ENCODE results near the gene RIMS1.

RIMS1 gene

DNA sequence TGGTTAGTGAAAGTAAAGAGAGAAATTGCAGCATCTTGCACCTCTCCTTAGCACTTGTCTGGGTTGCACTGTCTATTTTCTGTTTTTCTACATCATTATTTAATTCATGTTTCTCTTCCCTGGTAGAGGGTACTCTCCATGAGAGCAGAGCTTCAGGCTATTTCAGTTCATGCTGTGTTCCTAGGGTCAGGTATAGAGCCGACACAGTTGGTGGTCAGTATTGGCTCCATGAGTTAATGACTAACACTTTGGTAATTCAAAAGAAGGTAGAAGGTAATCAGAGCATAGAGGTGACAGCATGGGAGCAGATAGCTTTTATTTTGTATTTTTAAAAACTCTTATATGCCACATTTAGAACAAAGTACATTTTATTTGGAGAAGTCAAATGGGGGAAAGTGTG is 42.7 kb downstream of the RIMS1 start:
- Histone ChIP-seq H3K27me3 (ENCODE audit: insufficient read depth, poor library complexity, severe bottlenecking) (no peaks in the 10 kb centered on the region), H3K27ac (replicated peaks) (no peak overlapping the region), H3K4me3 (replicated peaks; ENCODE audit: insufficient read depth, low read length) (no peak overlapping the region)
- no peak for DNase-seq (ENCODE audit: low read depth in 1 of 2, low spot score in 1 of 2)
- TF ChIP-seq REST (IDR thresholded peaks at IDR 0.05; ENCODE audit: insufficient replicate concordance, low read depth) (no peak), GABPA (IDR thresholded peaks at IDR 0.05; ENCODE audit: low read depth) (no peak), SPI1 (IDR thresholded peaks at IDR 0.05; ENCODE audit: borderline replicate concordance, low read depth) (no peak), POLR2AphosphoS5 (IDR thresholded peaks at IDR 0.05; ENCODE audit: low read depth) (no peak)
- TF ChIP-seq, protein P1, sequence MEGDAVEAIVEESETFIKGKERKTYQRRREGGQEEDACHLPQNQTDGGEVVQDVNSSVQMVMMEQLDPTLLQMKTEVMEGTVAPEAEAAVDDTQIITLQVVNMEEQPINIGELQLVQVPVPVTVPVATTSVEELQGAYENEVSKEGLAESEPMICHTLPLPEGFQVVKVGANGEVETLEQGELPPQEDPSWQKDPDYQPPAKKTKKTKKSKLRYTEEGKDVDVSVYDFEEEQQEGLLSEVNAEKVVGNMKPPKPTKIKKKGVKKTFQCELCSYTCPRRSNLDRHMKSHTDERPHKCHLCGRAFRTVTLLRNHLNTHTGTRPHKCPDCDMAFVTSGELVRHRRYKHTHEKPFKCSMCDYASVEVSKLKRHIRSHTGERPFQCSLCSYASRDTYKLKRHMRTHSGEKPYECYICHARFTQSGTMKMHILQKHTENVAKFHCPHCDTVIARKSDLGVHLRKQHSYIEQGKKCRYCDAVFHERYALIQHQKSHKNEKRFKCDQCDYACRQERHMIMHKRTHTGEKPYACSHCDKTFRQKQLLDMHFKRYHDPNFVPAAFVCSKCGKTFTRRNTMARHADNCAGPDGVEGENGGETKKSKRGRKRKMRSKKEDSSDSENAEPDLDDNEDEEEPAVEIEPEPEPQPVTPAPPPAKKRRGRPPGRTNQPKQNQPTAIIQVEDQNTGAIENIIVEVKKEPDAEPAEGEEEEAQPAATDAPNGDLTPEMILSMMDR (IDR thresholded peaks at IDR 0.05; ENCODE audit: insufficient read depth, low read length) = no peak

DNA sequence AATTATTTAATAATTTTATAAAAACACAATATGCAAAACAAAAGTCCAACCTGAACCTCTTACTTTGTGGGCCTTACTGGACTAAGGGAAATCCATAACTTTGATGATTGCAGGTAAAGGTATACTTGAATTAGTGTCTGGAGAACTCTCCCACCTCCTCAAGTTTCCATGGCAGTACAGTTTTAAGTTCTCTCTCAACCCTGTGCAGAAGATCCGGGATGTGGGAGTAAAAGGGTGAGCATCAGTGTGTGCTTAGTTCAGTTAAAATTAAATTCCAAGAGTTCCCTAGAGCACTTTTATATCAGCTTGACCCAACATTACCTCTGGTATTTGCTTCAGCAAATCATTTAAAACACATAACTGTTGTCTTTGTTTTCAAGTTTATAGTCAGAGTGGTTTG is 47.5 kb downstream of the RIMS1 start:
- TF ChIP-seq, protein P1 (IDR thresholded peaks at IDR 0.05; ENCODE audit: insufficient read depth, low read length) = no peak
- TF ChIP-seq SPI1 (IDR thresholded peaks at IDR 0.05; ENCODE audit: borderline replicate concordance, low read depth) (no peak), GABPA (IDR thresholded peaks at IDR 0.05; ENCODE audit: low read depth) (no peak), POLR2AphosphoS5 (IDR thresholded peaks at IDR 0.05; ENCODE audit: low read depth) (no peak), REST (IDR thresholded peaks at IDR 0.05; ENCODE audit: insufficient replicate concordance, low read depth) (no peak)
- Histone ChIP-seq H3K27ac (replicated peaks) (no peak overlapping the region), H3K27me3 (ENCODE audit: insufficient read depth, poor library complexity, severe bottlenecking) (no peaks in the 10 kb centered on the region), H3K4me3 (replicated peaks; ENCODE audit: insufficient read depth, low read length) (no peak overlapping the region)
- no peak for DNase-seq (ENCODE audit: low read depth in 1 of 2, low spot score in 1 of 2)

DNA sequence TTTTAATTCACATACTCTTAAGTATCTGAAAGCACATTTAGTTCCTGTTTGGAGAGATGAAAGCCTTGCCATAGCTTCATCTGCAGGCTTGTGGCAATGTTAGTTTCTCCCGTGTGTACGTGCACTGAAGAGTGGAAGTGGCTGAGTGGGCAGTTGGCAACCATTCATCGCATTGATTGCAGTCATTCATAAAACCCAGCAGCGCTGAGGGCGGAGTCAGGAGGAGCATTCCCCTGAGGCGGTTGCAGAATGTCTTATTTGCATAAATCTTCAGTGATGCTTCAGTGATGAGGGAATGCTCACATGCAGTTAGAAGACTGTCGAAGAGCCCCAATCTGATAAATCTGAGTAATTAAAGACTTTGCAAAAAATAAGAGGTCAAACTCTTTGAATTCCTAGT is 79.1 kb downstream of the RIMS1 start:
- Histone ChIP-seq H3K27me3 (ENCODE audit: insufficient read depth, poor library complexity, severe bottlenecking) (no peaks in the 10 kb centered on the region), H3K27ac (replicated peaks) (no peak overlapping the region), H3K4me3 (replicated peaks; ENCODE audit: insufficient read depth, low read length) (no peak overlapping the region)
- DNase-seq (ENCODE audit: low read depth in 1 of 2, low spot score in 1 of 2) = no peak
- TF ChIP-seq POLR2AphosphoS5 (IDR thresholded peaks at IDR 0.05; ENCODE audit: low read depth) = no peak
- no peak for TF ChIP-seq GABPA (IDR thresholded peaks at IDR 0.05; ENCODE audit: low read depth)
- no peak for TF ChIP-seq SPI1 (IDR thresholded peaks at IDR 0.05; ENCODE audit: borderline replicate concordance, low read depth)
- TF ChIP-seq REST (IDR thresholded peaks at IDR 0.05; ENCODE audit: insufficient replicate concordance, low read depth) = no peak
- TF ChIP-seq, protein P1 (IDR thresholded peaks at IDR 0.05; ENCODE audit: insufficient read depth, low read length) = no peak
